CD8-positive, alpha-beta memory T cell (primary cell): ENCODE results near the gene C12orf56. TPM values are rescaled to one million over a fixed set of nuclear protein-coding genes. Genes with fewer than 3 reads are reported as not detected.

Experiments used
- CTCF ChIA-PET: fragments of 350-600 bp; sonication (Branson Sonifier 250); formaldehyde crosslinking; loops from one replicate; lab custom pipeline; 2021; ENCODE audit warnings: antibody characterized with exemption; lab: Charles Lee
- POLR2A ChIA-PET: fragments of 350-600 bp; sonication (Branson Sonifier 250); formaldehyde crosslinking; loops from one replicate; lab custom pipeline; 2021; ENCODE audit warnings: antibody characterized with exemption; lab: Charles Lee
- DNase-seq, 5 donors: peaks; one replicate each; pipeline versions ENCODE4 v3.0.0 to v3.0.0-alpha.2; 2020 to 2022; ENCODE audit warnings: mixed read lengths in 1 of 5
- H3K27ac ChIP-seq: one replicate; pipeline ENCODE4 v1.7.0; 2013; ENCODE audit warnings: low read depth, mild to moderate bottlenecking, low read length, moderate library complexity
- H3K27me3 ChIP-seq: 2 replicates; pipeline ENCODE4 v1.7.0; 2013; ENCODE audit warnings: low read length, mild to moderate bottlenecking; ENCODE audit not compliant: insufficient read depth, poor library complexity, severe bottlenecking
- H3K36me3 ChIP-seq: 2 replicates; pipeline ENCODE4 v1.7.0; 2013; ENCODE audit warnings: mild to moderate bottlenecking, low read length, moderate library complexity; ENCODE audit not compliant: insufficient read depth
- H3K4me1 ChIP-seq: 2 replicates; pipeline ENCODE4 v1.7.0; 2013; ENCODE audit warnings: mild to moderate bottlenecking, low read length, moderate library complexity; ENCODE audit not compliant: insufficient read depth
- H3K4me3 ChIP-seq: 2 replicates; pipeline ENCODE4 v1.7.0; 2013; ENCODE audit warnings: mild to moderate bottlenecking, low read length
- H3K9me3 ChIP-seq: 2 replicates; pipeline ENCODE4 v1.7.0; 2013; ENCODE audit warnings: mild to moderate bottlenecking, low read length
- H3K27ac Mint-ChIP-seq, 8 donors: one replicate each; pipeline ENCODE4 v1.8.0; 2020 to 2021; ENCODE audit warnings: mixed read lengths in 8 of 8, mild to moderate bottlenecking in 6 of 8, inconsistent platforms in 3 of 8, moderate library complexity in 3 of 8
- H3K27me3 Mint-ChIP-seq, 2 donors: one replicate each; pipeline ENCODE4 v1.8.0; 2020 to 2021; ENCODE audit warnings: mixed read lengths in 2 of 2, mild to moderate bottlenecking in 1 of 2, moderate library complexity in 1 of 2
- H3K36me3 Mint-ChIP-seq, 3 donors: one replicate each; pipeline ENCODE4 v1.8.0; 2020 to 2021; ENCODE audit warnings: mixed read lengths in 3 of 3, inconsistent platforms in 1 of 3, mild to moderate bottlenecking in 1 of 3
- H3K4me1 Mint-ChIP-seq, 3 donors: one replicate each; pipeline ENCODE4 v1.8.0; 2020 to 2021; ENCODE audit warnings: mixed read lengths in 3 of 3, inconsistent platforms in 1 of 3, mild to moderate bottlenecking in 1 of 3
- H3K4me3 Mint-ChIP-seq, 7 donors: one replicate each; pipeline ENCODE4 v1.8.0; 2020 to 2021; ENCODE audit warnings: mixed read lengths in 7 of 7, mild to moderate bottlenecking in 6 of 7, moderate library complexity in 4 of 7, inconsistent platforms in 2 of 7
- H3K9me3 Mint-ChIP-seq, 5 donors: one replicate each; pipeline ENCODE4 v1.8.0; 2020 to 2022; ENCODE audit warnings: mixed read lengths in 5 of 5, mild to moderate bottlenecking in 3 of 5, moderate library complexity in 2 of 5, inconsistent platforms in 1 of 5
- polyA plus RNA-seq: library from polyadenylated mRNA; unstranded; fragments of 300-500 nt; fragmentation: Illumina TruSeq; gene quantifications from one replicate; pipeline ENCODE4 v1.2.3, GENCODE V29; 2021
- total RNA-seq, 2 experiments: library from RNA; stranded (reverse); gene quantifications; one replicate each; pipeline ENCODE4 v1.2.3, GENCODE V29; 2021

C12orf56 gene
- total and polyA plus RNA-seq, 3 experiments from 2014 or later: not detected

GRCh38 chr12:64265839-64266238 is 124.7 kb downstream of the C12orf56 start:
- Histone ChIP-seq H3K4me1 (no peaks in the 10 kb centered on the region), H3K36me3 (no peaks in the 10 kb centered on the region), H3K27me3 (no peaks in the 10 kb centered on the region), H3K27ac (no peak overlapping the region), H3K9me3 (no peaks in the 10 kb centered on the region), H3K4me3 (no peak overlapping the region)
- Mint-ChIP-seq H3K4me3 (no peak overlapping the region), H3K4me1 (no peaks in the 10 kb centered on the region), H3K36me3 (no peaks in the 10 kb centered on the region), H3K27me3 (peaks cover 0 to 27% of the 10 kb centered on the region in 2 donors), H3K9me3 (no peaks in the 10 kb centered on the region), H3K27ac (no peak overlapping the region)
- ChIA-PET POLR2A (no interaction called here), CTCF (interaction anchor here (1.0 kb wide), 1 partner anchor 421 kb away, joined by 3 read pairs; the partner anchor contains the start of gene SRGAP1)
- DNase-seq: no peak

GRCh38 chr12:64261813-64262212 is 128.7 kb downstream of the C12orf56 start:
- Mint-ChIP-seq H3K4me3 (no peak overlapping the region), H3K27ac (no peak overlapping the region), H3K9me3 (no peaks in the 10 kb centered on the region), H3K4me1 (no peaks in the 10 kb centered on the region), H3K27me3 (peaks cover 0 to 15% of the 10 kb centered on the region in 2 donors), H3K36me3 (no peaks in the 10 kb centered on the region)
- H3K36me3 ChIP-seq: no peaks in the 10 kb centered on the region
- H3K27ac ChIP-seq: no peak overlapping the region
- no peak overlapping the region for H3K4me3 ChIP-seq
- H3K9me3 ChIP-seq: no peaks in the 10 kb centered on the region
- ChIA-PET CTCF (interaction anchor here (1.7 kb wide), 1 partner anchor 418 kb away, joined by 8 read pairs; the partner anchor contains the start of gene SRGAP1), POLR2A (no interaction called here)
- DNase-seq: no peak
- no peaks in the 10 kb centered on the region for H3K27me3 ChIP-seq
- H3K4me1 ChIP-seq: no peaks in the 10 kb centered on the region

- no peaks in the 10 kb centered on the region for H3K9me3 Mint-ChIP-seq
- no peaks in the 10 kb centered on the region for H3K9me3 ChIP-seq
- CTCF ChIA-PET: interaction anchor here (0.7 to 4.0 kb wide), 2 partner anchors 415 to 422 kb away, joined by 3 to 32 read pairs; partner anchors contain the start of gene SRGAP1
- H3K4me1 ChIP-seq: no peaks in the 10 kb centered on the region
- no peak overlapping the region for H3K4me3 Mint-ChIP-seq
- H3K4me3 ChIP-seq: no peak overlapping the region
- no peaks in the 10 kb centered on the region for H3K27me3 ChIP-seq
- H3K27me3 Mint-ChIP-seq: peaks cover 0 to 5% of the 10 kb centered on the region in 2 donors
- POLR2A ChIA-PET: no interaction called here
- H3K36me3 Mint-ChIP-seq: no peaks in the 10 kb centered on the region
- H3K27ac ChIP-seq: no peak overlapping the region
- H3K27ac Mint-ChIP-seq: peak overlapping the region in 1 of 8 donors; percentile 84
- DNase-seq: no peak
- H3K4me1 Mint-ChIP-seq: peaks cover 0 to 4% (median 0%) of the 10 kb centered on the region in 3 donors
- no peaks in the 10 kb centered on the region for H3K36me3 ChIP-seq
Measured at GRCh38 chr12:64258576-64258975, 132.0 kb downstream of the C12orf56 start.

GRCh38 chr12:64256166-64256800 is 134.3 kb downstream of the C12orf56 start:
- ChIA-PET CTCF (interaction anchor here (0.8 to 4.0 kb wide), 8 partner anchors 16 to 837 kb away, joined by 3 to 32 read pairs (median 4); partner anchors contain the start of genes DPY19L2 and SRGAP1), POLR2A (no interaction called here)
- no peaks in the 10 kb centered on the region for H3K4me1 ChIP-seq
- DNase-seq: peak in 2 of 5 donors; percentile 40 to 46
- no peak overlapping the region for H3K27ac Mint-ChIP-seq
- no peak overlapping the region for H3K4me3 Mint-ChIP-seq
- no peaks in the 10 kb centered on the region for H3K9me3 Mint-ChIP-seq
- no peaks in the 10 kb centered on the region for H3K36me3 ChIP-seq
- H3K27me3 ChIP-seq: no peaks in the 10 kb centered on the region
- H3K4me3 ChIP-seq: no peak overlapping the region
- peaks cover 0 to 4% (median 0%) of the 10 kb centered on the region in 3 donors for H3K4me1 Mint-ChIP-seq
- H3K27ac ChIP-seq: no peak overlapping the region
- H3K9me3 ChIP-seq: no peaks in the 10 kb centered on the region
- peaks cover 1 to 5% of the 10 kb centered on the region in 2 donors for H3K27me3 Mint-ChIP-seq
- H3K36me3 Mint-ChIP-seq: no peaks in the 10 kb centered on the region

GRCh38 chr12:64255249-64255648 is 135.3 kb downstream of the C12orf56 start:
- no peaks in the 10 kb centered on the region for H3K27me3 ChIP-seq
- no peaks in the 10 kb centered on the region for H3K9me3 Mint-ChIP-seq
- peaks cover 0 to 4% (median 0%) of the 10 kb centered on the region in 3 donors for H3K4me1 Mint-ChIP-seq
- H3K27ac ChIP-seq: no peak overlapping the region
- H3K27me3 Mint-ChIP-seq: peaks cover 1 to 9% of the 10 kb centered on the region in 2 donors
- CTCF ChIA-PET: interaction anchor here (4.0 kb wide), 1 partner anchor 411 kb away, joined by 32 read pairs; the partner anchor contains the start of gene SRGAP1
- no peak for DNase-seq
- no peaks in the 10 kb centered on the region for H3K9me3 ChIP-seq
- H3K36me3 Mint-ChIP-seq: no peaks in the 10 kb centered on the region
- H3K4me3 Mint-ChIP-seq: peak overlapping the region in 1 of 7 donors; percentile 29
- peak overlapping the region in 1 of 8 donors; percentile 17 for H3K27ac Mint-ChIP-seq
- H3K36me3 ChIP-seq: no peaks in the 10 kb centered on the region
- no peaks in the 10 kb centered on the region for H3K4me1 ChIP-seq
- POLR2A ChIA-PET: no interaction called here
- H3K4me3 ChIP-seq: no peak overlapping the region

- H3K36me3 ChIP-seq: no peaks in the 10 kb centered on the region
- no peak overlapping the region for H3K4me3 Mint-ChIP-seq
- no peaks in the 10 kb centered on the region for H3K9me3 Mint-ChIP-seq
- H3K27me3 ChIP-seq: no peaks in the 10 kb centered on the region
- DNase-seq: no peak
- ChIA-PET POLR2A (no interaction called here), CTCF (no interaction called here)
- H3K36me3 Mint-ChIP-seq: no peaks in the 10 kb centered on the region
- peaks cover 3 to 16% of the 10 kb centered on the region in 2 donors for H3K27me3 Mint-ChIP-seq
- no peak overlapping the region for H3K27ac ChIP-seq
- no peak overlapping the region for H3K4me3 ChIP-seq
- H3K27ac Mint-ChIP-seq: no peak overlapping the region
- no peaks in the 10 kb centered on the region for H3K9me3 ChIP-seq
- no peaks in the 10 kb centered on the region for H3K4me1 ChIP-seq
- H3K4me1 Mint-ChIP-seq: peaks cover 0 to 4% (median 0%) of the 10 kb centered on the region in 3 donors
Measured at GRCh38 chr12:64253356-64253755, 137.2 kb downstream of the C12orf56 start.

- Mint-ChIP-seq H3K27me3 (peaks cover 3 to 16% of the 10 kb centered on the region in 2 donors), H3K27ac (peak overlapping the region in 2 of 8 donors; percentile 18 to 25), H3K4me1 (peaks cover 0 to 4% (median 0%) of the 10 kb centered on the region in 3 donors), H3K9me3 (no peaks in the 10 kb centered on the region), H3K4me3 (no peak overlapping the region), H3K36me3 (no peaks in the 10 kb centered on the region)
- Histone ChIP-seq H3K4me3 (no peak overlapping the region), H3K9me3 (no peaks in the 10 kb centered on the region), H3K27me3 (no peaks in the 10 kb centered on the region), H3K4me1 (no peaks in the 10 kb centered on the region), H3K36me3 (no peaks in the 10 kb centered on the region), H3K27ac (no peak overlapping the region)
- no peak for DNase-seq
- ChIA-PET CTCF (no interaction called here), POLR2A (no interaction called here)
Measured at GRCh38 chr12:64252681-64253080, 137.9 kb downstream of the C12orf56 start.

GRCh38 chr12:64243809-64244208 is 146.7 kb downstream of the C12orf56 start:
- Histone ChIP-seq H3K4me1 (no peaks in the 10 kb centered on the region), H3K9me3 (no peaks in the 10 kb centered on the region), H3K27ac (no peak overlapping the region), H3K36me3 (no peaks in the 10 kb centered on the region), H3K4me3 (no peak overlapping the region), H3K27me3 (no peaks in the 10 kb centered on the region)
- Mint-ChIP-seq H3K4me1 (no peaks in the 10 kb centered on the region), H3K36me3 (no peaks in the 10 kb centered on the region), H3K4me3 (no peak overlapping the region), H3K27me3 (peaks cover 3 to 4% of the 10 kb centered on the region in 2 donors), H3K27ac (no peak overlapping the region), H3K9me3 (no peaks in the 10 kb centered on the region)
- POLR2A ChIA-PET: no interaction called here
- no peak for DNase-seq
- CTCF ChIA-PET: no interaction called here
